Erythroblast (primary cell): ENCODE results near the gene OTULIN.

Experiments used
- GATA1 ChIP-seq: IDR thresholded peaks from 2 replicates; pipeline ENCODE4 v1.6.1; 2011; ENCODE audit warnings: low read depth, mild to moderate bottlenecking, control low read depth, low read length, moderate library complexity
- POLR2A ChIP-seq: IDR thresholded peaks from 2 replicates; pipeline ENCODE4 v1.6.1; 2011; ENCODE audit warnings: mild to moderate bottlenecking, low read length

DNA sequence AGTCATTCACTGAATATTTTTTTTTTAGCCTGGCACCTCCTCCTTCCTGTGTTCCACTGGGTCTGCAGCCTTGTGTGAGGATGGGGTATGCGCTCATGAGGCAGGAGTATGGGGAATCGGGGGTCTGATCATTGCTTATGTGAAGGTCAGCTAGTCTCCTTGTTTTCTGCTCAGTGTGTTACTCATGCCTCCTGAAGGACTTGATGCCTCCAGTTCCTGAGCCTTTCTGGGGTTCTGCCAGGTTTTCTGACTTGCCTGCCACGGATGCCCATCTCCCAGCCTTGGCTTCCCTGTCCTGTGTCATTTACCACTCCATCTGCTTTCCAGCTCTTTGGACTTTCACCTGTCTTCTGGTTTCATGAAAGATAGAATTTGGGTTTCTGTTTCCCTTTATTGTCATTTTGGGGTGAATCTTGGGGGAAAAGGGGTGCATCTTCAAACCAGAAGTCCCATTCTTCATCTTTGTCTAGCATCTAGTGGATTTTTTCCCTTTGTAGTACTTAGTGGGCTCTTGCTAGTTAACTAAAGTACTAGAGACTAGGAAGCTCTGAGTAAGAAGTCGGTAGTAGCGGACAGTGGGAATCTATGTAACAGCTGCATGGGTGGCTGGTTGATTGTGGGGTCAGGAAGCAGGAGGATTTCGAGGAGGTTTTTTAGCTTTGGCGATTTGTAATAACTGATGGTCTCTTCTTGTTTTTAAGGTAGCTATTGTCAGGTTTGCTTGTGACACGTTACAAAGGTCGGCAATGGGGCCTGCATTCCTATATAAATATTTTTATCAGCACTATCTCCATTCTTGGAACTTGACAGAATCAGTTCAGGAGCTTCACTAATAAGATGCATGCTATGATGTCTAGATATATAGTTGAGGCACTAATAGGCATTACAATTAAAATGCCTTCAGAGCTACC lies 8.2 kb downstream of the OTULIN start:
- TF ChIP-seq POLR2A: no peak
- TF ChIP-seq GATA1: no peak
